Gastroesophageal sphincter (tissue), 3 donors: ENCODE measurements around the gene ZNF106.

Experiments used
- CTCF ChIP-seq, 4 experiments: fragments of 200-600 bp in 2 of 4; fragments of 450-650 bp in 2 of 4; sonication (generic) in 1 of 4; IDR thresholded peaks; one replicate each; pipeline ENCODE4 v1.5.1; 2017 to 2019; ENCODE audit warnings: antibody characterized with exemption in 4 of 4, mild to moderate bottlenecking in 2 of 4, moderate library complexity in 2 of 4
- POLR2A ChIP-seq, 2 donors: fragments of 450-650 bp; IDR thresholded peaks; one replicate each; pipeline ENCODE4 v1.6.1; 2017; ENCODE audit warnings: antibody characterized with exemption in 2 of 2, mild to moderate bottlenecking in 2 of 2, moderate library complexity in 1 of 2

- TF ChIP-seq CTCF (IDR thresholded peaks at IDR 0.05), result no peak
- no peak for TF ChIP-seq POLR2A (IDR thresholded peaks at IDR 0.05)
Observed at GRCh38 chr15:42378011-42378410, 112.9 kb downstream of the ZNF106 start.
